Stimulated activated CD8-positive, alpha-beta memory T cell treated with anti-CD3 and anti-CD28 coated beads, Interleukin-15, amount 100 ng/mL, for 1 hour (primary cell): Measurements from ENCODE around the gene TEDC1.

Experiments used
- DNase-seq: peaks from one replicate; pipeline ENCODE4 v3.0.0-alpha.2; 2020; ENCODE audit warnings: low read depth

TEDC1 gene

DNA sequence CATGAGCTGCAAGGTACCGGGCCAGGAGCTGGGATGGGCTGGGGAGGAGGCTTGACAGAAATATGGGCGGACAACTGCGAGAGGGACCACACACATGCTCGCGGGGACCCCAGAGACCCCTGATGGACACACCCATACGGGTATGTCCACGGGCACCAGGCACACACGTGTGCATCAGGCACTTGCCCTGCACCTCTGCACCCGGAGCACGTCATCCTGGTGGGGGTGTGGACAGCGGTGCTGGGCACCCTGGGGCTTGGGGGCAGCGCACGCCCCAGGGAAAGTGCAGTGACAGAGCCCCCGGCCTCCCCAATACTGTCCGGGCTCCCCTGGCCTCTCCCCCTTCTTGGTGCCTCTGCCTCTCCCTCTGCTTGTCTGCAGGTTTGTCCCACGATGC is 6.1 kb upstream of the TEDC1 start:
- DNase-seq, result no peak

GRCh38 chr14:105485739-105486162 is 5.3 kb upstream of the TEDC1 start:
- DNase-seq, result no peak

DNA sequence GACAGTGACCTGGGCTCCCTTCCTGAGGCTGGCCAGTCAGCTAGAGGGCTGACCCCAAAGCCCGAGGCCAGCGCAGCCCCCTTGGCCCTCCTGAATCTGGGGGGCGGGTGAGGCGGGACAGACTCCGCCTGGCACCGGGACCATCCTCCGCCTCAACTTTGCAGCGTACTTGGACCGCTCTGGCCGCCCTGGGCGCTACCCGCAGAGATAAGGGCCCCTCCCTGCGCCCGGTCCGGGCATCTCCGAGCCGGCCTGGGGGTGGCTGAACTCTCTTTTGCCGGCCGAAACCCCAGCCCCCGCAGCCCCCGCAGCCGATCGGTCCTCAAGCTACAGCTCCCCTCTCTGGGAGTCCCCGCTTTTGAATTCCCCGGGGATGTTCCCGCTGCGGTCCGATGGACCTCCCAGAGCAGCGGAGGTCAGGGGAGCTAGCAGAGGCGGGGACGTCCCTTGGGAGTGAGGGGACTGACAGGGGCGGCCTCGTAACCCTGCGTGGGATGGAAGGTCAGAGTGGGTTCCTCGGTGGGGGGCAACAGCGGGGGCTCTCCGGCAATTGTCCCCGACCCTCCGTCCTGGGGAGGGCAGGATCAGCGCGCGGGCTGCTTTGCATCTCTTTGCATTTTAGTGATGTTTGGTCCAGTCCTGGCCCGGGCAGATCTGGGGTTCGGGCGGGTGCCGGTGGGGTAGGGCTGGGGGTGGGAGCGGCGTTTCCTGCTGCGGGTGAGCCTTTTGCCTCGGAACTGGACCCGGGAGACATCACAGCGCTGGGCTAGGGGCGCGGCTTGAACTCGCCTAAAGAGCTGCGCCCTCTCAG is 4.7 kb upstream of the TEDC1 start, which contains the start of gene CRIP1:
Gene CRIP1 (plus strand): TSS at position 724 of the 811 bp plus-strand sequence. CDS start 374 bp downstream, outside the sequence.
- no peak for DNase-seq

DNA sequence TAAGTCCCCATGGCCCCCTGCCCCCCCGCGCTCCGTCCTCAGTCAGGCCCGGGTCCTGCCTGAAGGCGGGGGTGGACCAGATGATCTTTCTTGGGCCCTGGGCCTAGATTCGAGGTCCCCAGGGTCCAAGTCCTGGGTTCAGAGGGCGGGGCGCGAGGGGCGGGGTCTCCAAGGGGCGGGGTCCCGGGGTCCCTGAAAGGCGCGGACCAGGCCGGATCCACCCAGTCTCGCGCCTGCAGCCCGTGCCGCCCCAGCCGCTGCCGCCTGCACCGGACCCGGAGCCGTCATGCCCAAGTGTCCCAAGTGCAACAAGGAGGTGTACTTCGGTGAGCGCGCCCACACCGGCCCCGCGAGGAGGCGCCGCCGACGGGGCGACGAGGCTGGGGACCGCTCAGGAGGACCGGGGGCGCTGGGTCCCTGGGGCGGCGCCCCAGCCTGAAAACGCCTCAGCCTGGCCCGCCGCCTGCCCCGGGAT is 4.0 kb upstream of the TEDC1 start:
- peak; percentile 48 for DNase-seq

DNA sequence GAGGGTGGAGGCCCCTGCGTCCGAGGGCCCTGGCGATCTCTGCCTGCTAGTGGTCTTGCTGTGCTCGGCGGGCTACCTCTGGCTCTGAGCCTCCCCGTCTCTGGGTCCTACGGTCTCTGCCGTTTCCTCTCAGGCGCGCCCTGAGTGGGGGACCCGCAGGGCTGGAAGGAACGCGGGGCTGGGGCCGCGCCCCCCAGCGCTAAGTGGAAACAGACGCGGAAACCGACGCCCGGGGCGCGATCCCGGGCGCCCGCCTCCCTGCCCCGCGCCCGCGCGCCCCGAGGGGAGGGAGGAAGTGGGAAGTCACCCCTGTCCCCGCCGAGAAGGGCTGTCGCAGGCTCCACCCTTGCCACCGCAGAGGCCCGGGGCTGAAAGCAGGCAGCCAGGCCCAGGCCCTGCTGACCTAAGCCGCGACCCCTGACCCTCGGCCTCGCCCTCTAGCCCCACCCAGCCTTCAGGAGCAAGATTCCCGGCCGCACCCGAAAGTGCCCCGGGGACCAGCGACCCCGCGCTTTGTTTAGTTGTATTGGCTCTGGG is 3.5 kb upstream of the TEDC1 start:
- DNase-seq, result peak; percentile 43

DNA sequence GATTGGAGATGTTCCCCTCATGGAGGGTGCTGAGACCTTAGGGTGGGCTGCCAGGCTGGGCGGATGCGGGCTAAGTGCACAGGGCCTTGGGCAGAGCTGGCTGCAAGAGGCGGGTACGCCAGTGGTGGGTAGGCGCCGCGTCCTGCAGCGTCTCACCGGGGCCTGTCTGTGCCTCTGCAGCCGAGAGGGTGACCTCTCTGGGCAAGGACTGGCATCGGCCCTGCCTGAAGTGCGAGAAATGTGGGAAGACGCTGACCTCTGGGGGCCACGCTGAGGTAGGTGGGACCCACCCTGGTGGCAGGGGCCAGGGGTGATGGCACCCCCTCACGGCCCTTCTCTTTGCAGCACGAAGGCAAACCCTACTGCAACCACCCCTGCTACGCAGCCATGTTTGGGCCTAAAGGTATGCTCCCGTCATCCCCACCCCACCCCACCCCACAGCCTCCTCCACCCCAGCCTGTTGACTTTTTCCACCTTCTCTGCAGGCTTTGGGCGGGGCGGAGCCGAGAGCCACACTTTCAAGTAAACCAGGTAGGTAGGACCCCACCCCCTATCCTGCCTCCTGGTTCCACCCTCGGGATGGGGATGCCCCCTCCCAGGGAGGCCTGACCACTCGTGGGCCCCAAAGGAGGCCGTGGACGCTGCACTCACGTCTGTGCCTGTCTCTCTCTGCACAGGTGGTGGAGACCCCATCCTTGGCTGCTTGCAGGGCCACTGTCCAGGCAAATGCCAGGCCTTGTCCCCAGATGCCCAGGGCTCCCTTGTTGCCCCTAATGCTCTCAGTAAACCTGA is 2.9 kb upstream of the TEDC1 start:
- DNase-seq, result no peak

DNA sequence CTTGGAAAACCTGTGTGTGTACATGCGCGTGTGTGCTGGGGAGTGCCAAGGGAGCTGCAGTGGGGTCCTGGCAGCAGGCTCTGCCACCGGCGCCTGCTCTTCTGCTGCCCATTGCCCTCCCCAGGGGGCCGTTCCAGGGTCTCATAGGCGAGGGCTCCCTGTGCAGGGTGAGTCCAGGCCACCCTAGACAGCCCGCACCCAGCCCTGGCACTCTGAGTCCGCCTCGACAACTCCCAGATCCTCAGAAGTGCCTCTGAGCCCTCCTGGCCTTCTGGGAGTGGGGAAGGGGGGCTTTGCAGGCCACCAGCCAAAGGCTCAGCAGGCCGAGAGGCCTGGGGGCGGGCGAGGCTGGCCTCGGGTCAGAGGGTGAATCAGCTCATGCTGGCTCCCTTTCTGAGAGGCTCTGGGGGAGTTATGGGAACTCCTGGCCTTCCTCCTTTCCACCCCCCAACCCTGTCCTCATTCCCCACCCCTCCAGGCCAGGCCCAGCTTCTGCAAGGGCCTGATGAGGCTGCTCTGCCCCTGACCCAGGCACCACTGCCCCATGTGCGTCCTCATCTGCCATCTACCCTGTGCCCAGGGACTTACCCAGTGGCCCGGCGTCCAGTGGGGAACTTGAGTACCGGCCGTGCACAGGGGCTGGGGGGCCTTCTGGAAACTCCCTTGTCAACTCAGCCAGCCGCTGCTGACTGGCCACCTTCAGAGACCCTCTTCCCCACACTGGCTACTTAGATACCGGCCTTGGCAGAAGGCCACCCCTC is 2.1 kb upstream of the TEDC1 start:
- DNase-seq, result no peak

- DNase-seq, result peak; percentile 76
Measured at GRCh38 chr14:105489542-105490266, 1.3 kb upstream of the TEDC1 start.

DNA sequence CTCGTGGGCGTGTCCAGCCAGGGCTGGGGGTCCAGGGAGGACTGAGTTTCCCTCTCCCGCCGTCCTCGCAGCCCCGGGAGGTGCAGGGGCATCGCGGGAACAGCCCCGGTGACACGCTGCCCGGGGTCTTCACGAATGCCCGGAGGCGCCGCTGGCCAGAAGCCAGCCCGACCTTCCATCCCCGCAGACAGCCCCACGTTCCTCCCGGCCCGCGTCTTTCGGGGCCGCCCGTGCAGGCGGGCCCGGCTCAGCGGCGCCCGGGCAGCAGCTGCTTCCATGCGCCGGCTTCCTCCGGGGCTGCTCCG is 827 bp upstream of the TEDC1 start:
- DNase-seq, result no peak

DNA sequence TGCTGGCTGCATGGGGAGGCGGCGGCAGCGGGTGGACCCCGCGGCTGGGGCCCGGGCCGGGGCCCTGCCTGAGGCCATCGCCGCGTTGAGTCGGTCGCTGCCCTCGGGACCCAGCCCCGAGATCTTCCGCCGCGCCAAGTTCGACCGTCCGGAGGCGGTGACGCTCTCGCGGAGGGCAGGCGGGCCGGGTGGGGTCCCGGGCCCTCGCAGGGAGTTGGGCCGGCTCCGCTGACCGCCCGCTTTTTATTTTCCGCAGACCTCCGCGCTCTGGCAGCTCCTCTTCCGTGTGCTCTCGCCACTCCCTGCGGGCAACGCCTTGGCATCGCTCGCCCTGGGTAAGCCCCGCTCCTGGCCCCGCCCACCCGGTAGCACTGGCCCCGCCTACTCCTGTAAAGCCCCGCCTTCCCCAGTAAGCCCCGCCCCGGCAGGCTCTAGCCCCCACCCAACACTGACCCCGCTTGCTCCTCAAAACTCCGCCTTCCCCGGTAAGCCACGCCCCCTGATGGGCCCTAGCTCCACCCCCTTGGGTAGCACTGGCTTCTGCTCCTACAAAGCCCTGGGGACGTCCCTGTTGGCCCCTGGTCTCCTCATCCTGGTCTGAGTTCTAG is 424 bp downstream of the TEDC1 start:
- DNase-seq, result peak; percentile 81

DNA sequence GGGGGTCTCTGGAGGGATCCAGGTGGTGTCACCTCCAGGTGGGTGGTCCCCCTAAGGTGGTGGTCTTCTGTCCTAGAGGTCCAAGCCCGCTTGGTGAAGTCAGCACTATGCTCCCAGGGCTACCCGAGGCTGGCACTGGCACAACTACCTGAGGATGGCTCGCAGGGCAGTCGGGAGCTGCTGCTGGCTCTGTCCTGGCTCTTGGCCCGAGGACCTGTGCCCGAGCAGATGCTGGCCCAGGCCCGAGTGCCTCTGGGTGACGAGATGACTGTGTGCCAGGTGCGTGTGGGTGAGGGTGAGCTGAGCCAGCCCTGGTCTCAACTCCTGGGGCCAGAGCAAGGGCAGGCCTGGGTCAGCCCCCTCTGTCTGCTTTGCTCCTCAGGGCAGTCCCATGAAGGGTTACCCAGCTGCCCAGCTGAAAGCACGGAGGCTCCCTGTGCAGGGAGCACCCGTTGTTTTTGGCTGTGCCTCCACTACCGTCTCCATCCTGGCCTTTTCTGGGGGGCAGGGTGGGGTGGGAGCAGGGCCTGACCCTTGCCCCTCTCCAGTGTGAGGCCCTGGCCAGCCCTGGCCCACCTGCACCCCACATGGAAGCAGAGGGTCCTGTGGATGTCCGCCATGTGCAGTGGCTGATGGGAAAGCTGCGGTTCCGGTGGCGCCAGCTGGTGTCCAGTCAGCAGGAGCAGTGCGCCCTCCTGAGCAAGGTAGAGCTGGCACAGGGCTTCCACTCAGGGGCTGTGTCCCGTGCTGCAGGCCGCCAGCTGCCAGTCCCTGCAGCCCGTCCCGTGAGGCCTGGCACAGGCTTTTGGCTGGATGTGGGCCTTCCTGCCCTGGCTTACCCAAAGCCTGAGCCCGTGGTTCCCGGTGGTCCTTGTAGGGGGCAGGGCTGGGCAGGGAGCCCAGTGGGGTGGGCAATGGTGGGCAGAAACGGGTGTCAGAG is 1.3 kb downstream of the TEDC1 start:
- no peak for DNase-seq

- DNase-seq, result no peak
Measured at GRCh38 chr14:105492971-105493871, 2.2 kb downstream of the TEDC1 start.

- DNase-seq, result no peak
Measured at GRCh38 chr14:105493921-105494605, 3.0 kb downstream of the TEDC1 start.

DNA sequence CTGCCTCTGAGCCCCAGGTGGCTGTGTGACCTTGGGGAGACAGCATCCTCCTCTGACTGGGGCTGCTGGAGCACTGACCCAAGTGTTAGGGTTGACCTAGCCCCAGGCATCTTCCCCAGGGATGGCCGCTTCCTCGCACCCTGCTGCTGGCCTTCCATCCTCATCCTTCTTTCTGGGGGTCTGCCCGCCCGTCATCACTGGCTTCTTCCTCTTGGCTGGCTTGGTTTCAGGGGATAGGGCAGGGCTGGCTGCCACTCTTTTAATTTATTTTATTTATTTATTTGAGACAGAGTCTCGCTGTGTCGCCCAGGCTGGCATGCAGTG is 3.5 kb downstream of the TEDC1 start:
- DNase-seq, result no peak

GRCh38 chr14:105495101-105495989 is 4.3 kb downstream of the TEDC1 start:
- no peak for DNase-seq

DNA sequence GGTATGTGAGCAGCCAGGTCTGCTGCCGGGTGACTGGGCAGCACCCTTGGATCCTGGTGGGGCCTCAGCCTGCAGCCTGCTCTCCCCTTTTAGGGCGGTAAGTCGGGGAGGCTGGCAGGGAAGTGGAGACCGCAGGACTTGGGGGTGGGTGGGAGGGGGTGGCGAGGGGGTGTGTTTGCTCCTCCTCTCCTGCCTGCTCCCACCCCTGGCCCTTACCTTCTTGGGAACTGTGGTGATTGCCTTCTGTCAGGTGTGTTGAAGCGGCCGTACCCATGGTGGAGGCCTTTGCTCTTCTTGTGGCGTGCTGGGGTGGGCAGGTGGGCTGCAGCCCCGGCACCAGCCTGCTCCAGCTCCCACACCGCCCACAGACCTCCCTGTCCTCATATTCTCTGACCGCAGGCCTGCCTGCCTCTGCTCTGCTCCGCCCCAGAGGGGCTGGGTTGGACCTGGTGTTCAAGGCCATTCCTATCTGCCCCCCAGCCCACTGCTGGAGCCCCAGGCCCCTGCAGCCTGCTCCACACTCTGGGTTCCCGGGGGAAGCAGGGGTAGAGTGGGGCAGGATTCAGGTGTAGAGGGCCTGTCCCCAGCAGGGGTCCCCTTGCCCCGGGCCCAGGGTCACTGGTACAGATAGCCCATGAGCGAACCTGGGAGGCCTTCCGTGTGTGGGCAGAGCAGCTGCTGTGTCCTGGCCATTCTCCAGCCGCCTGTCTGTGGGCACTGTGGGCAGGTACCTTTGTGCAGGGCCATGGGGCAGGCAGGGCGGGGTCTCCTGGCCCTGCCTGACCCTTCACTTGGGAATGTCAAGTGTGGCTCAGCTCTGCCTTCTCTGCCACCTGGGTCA is 5.2 kb downstream of the TEDC1 start:
- DNase-seq, result no peak
